ENCODE measurements around the gene ABLIM1. TPM values are rescaled to one million over a fixed set of nuclear protein-coding genes. Genes with fewer than 3 reads are reported as not detected.

Gene ABLIM1
- total and polyA plus RNA-seq, 2 of the 4 experiments (the other 2 are of a cell fraction): 7.7 to 9.9 TPM

GRCh38 chr10:114593816-114594468 lies 64.1 kb downstream of the ABLIM1 start:
- no peak overlapping the region for H2BK15ac ChIP-seq (ENCODE audit: low read depth, low read length)
- H3K9me3 ChIP-seq (ENCODE audit: control insufficient read depth, insufficient read depth, low read length): 0 out of 2 replicates have a peak, but pooled peaks cover 3% of the 10 kb centered on the region
- ChIA-PET POLR2A (ENCODE audit: unreplicated experiment) (no interaction called here), CTCF (no interaction called here)
- no peak overlapping the region for H3K4me2 ChIP-seq (ENCODE audit: low read depth, low read length)
- ATAC-seq (ENCODE audit: low read depth): no peak
- H4K20me1 ChIP-seq (ENCODE audit: insufficient read depth, low read length): no peaks in the 10 kb centered on the region
- no peak overlapping the region for H2BK5ac ChIP-seq (ENCODE audit: low read depth, low read length, poor library complexity, severe bottlenecking)
- H3K4me1 ChIP-seq (ENCODE audit: control insufficient read depth, insufficient read depth, low read length): no peaks in the 10 kb centered on the region
- DNase-seq: no peak
- H2AK9ac ChIP-seq (replicated peaks; ENCODE audit: low read depth, low read length, poor library complexity): no peak overlapping the region
- H3K27me3 ChIP-seq (ENCODE audit: control insufficient read depth, insufficient read depth, low read length): peaks cover 4% of the 10 kb centered on the region; the same call in 1 of the 2 replicates
- H3K4me3 ChIP-seq (ENCODE audit: insufficient read depth, low read depth, low read length): no peak overlapping the region
- BruUV-seq (replicated peaks): no TSS peak
- WGBS, 2 experiments (ENCODE audit: extremely low coverage in 2 of 2, insufficient read length in 1 of 2): no CpG with 5 or more reads among the region's 1 CpG
- no peak overlapping the region for H2AFZ ChIP-seq (replicated peaks; ENCODE audit: low read length, poor library complexity)
- TF ChIP-seq SMC3 (IDR thresholded peaks at IDR 0.05; ENCODE audit: low read depth, low read length): no peak
- TF ChIP-seq FOS (IDR thresholded peaks at IDR 0.05; ENCODE audit: low read depth, low read length): no peak
- TF ChIP-seq RCOR1 (IDR thresholded peaks at IDR 0.05; ENCODE audit: insufficient replicate concordance, low read length): no peak
- TF ChIP-seq RAD21 (IDR thresholded peaks at IDR 0.05; ENCODE audit: low read length): no peak
- no peak for TF ChIP-seq CTCF (conservative IDR thresholded peaks at IDR 0.05; ENCODE audit: low read depth, low read length)
- no peak overlapping the region for H3K14ac ChIP-seq (replicated peaks; ENCODE audit: low read depth, low read length)
- H3K23ac ChIP-seq (ENCODE audit: low read depth, low read length): no peak overlapping the region
- peaks cover 5% of the 10 kb centered on the region; the same call in 1 of the 2 replicates for H3K9me1 ChIP-seq (ENCODE audit: insufficient read depth, low read length)
- H3K27ac ChIP-seq (ENCODE audit: insufficient read depth, low read length): no peak overlapping the region
- no peaks in the 10 kb centered on the region for H3K36me3 ChIP-seq (ENCODE audit: control insufficient read depth, insufficient read depth, low read length)
- no peak overlapping the region for H3K18ac ChIP-seq (ENCODE audit: low read depth, low read length)
- no peaks in the 10 kb centered on the region for H3K79me1 ChIP-seq (ENCODE audit: low read depth in 1 of 2, low read length in 2 of 2)
- intact Hi-C loops (cut with micrococcal nuclease) (no loop called here), dilution Hi-C loops (cut with HindIII; ENCODE audit: low sequenced_read_pairs, unreplicated experiment) (no loop called here), in situ Hi-C loops (cut with MboI; ENCODE audit: low sequenced_read_pairs) (no loop called here)
- no peak overlapping the region for H3K4ac ChIP-seq (ENCODE audit: low read depth, low read length)
- no peak overlapping the region for H3K9ac ChIP-seq (ENCODE audit: low read depth, low read length)
- H4K91ac ChIP-seq (ENCODE audit: insufficient read depth, low read depth, low read length): no peak overlapping the region
- H2AK5ac ChIP-seq (ENCODE audit: low read depth, low read length): no peak overlapping the region
- H2BK20ac ChIP-seq (ENCODE audit: low read depth, low read length): no peak overlapping the region
- H4K5ac ChIP-seq (ENCODE audit: low read depth, low read length): no peak overlapping the region
- no peak overlapping the region for H3K56ac ChIP-seq (ENCODE audit: extremely low read depth, insufficient read depth, low read length)
- H2BK120ac ChIP-seq (ENCODE audit: low read depth, low read length): no peak overlapping the region
- H4K8ac ChIP-seq (ENCODE audit: low read depth in 2 of 2, low read length in 2 of 2): no peak overlapping the region

Data from IMR-90 (cell line).